Calu3 (cell line): ENCODE results near the gene CLDND2. TPM values are rescaled to one million over a fixed set of nuclear protein-coding genes. Genes with fewer than 3 reads are reported as not detected.

ENCODE experiments used
- BruUV-seq: library from RNA; stranded (reverse); fragments of 400-500 nt; replicated peaks from 2 replicates; lab custom pipeline; 2021; lab: Mats Ljungman, UMichigan
- CTCF ChIA-PET: fragments of 300-600 bp; sonication (Branson Sonifier 250); formaldehyde crosslinking; loops from one replicate; lab custom pipeline; 2022; ENCODE audit warnings: antibody characterized with exemption; lab: Charles Lee
- DNase-seq: peaks from one replicate; pipeline ENCODE4 v3.0.0; 2022
- H3K27ac Mint-ChIP-seq: one replicate; pipeline ENCODE4 v1.8.0; 2022; ENCODE audit warnings: mixed read lengths; ENCODE audit not compliant: unreplicated experiment
- H3K27me3 Mint-ChIP-seq: one replicate; pipeline ENCODE4 v1.8.0; 2022; ENCODE audit warnings: mixed read lengths; ENCODE audit not compliant: unreplicated experiment
- H3K36me3 Mint-ChIP-seq: one replicate; pipeline ENCODE4 v1.8.0; 2022; ENCODE audit warnings: mild to moderate bottlenecking, moderate library complexity, mixed read lengths; ENCODE audit not compliant: insufficient read depth, unreplicated experiment
- H3K4me1 Mint-ChIP-seq: one replicate; pipeline ENCODE4 v1.8.0; 2022; ENCODE audit warnings: mild to moderate bottlenecking, low read depth, mixed read lengths; ENCODE audit not compliant: unreplicated experiment
- H3K4me3 Mint-ChIP-seq: one replicate; pipeline ENCODE4 v1.8.0; 2022; ENCODE audit warnings: mild to moderate bottlenecking, low read depth, moderate library complexity, mixed read lengths; ENCODE audit not compliant: unreplicated experiment
- H3K9me3 Mint-ChIP-seq: one replicate; pipeline ENCODE4 v1.8.0; 2022; ENCODE audit warnings: low read depth, mixed read lengths; ENCODE audit not compliant: unreplicated experiment
- CTCF ChIP-seq: fragments of 200-600 bp; IDR thresholded peaks from one replicate; pipeline ENCODE4 v1.8.0; 2022; ENCODE audit warnings: antibody characterized with exemption; ENCODE audit not compliant: unreplicated experiment
- intact Hi-C: fragments of 100-400 bp; cut with micrococcal nuclease; formaldehyde crosslinking; loops from one replicate; pipeline ENCODE4 v1.10.0; 2022; ENCODE audit not compliant: unreplicated experiment
- total RNA-seq: library from RNA; stranded (reverse); gene quantifications from 2 replicates; pipeline ENCODE4 v1.2.3, GENCODE V29; 2022

CLDND2 gene
- total RNA-seq, 1 experiment from 2014 or later, result 1.2 TPM

DNA sequence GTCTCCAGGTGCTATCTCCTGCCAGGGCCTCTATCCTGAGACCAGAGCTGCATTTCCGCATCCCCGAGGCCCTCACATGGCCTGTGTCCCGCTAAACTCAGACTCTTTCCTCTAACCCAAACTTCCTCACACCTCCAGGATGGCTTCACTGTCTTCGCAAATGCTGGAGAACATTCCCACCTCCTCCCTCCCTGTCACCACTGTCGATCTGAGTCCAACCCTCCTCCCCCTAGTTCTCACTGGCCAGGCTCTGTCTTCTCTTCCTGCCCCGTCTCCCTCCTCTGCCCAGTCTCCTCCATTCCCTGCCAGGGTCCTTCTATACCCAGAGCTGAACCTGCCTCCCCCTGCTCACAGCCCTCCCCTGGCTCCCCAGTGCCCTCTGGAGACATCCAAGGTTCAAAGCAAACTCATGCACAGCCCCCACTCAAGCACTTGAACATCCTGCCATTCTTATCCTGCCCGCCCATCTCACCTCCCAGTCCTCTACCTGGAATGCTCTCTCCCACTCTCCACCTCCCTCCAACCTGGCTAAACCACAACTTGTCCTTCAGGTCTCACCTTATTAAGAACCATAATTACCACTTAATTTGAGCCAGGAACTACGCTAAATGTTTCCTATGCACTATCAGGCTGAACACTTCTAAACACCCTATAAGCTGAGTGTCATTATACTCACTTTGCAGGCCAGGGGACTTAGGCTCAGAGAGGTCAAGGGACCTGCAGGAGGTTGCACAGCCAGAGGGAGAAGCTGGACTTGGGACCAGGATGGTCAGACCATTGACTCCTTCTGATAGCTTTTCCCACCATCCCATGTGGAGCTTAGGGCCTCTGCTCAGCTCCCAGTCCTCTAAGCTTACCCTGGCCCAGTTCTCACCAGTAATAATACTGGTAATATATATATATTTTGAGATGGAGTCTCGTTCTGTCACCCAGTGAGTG lies 25.9 kb downstream of the CLDND2 start:
- Mint-ChIP-seq H3K4me3 (no peak overlapping the region), H3K36me3 (peaks cover 53% of the 10 kb centered on the region), H3K27ac (peak overlapping the region; percentile 33), H3K4me1 (peaks cover 44% of the 10 kb centered on the region), H3K27me3 (no peaks in the 10 kb centered on the region), H3K9me3 (no peaks in the 10 kb centered on the region)
- no peak for DNase-seq
- intact Hi-C loops, result no loop called here
- CTCF ChIA-PET, result interaction anchor here (1.3 to 2.1 kb wide), 3 partner anchors 21 to 64 kb away, joined by 5 to 8 read pairs (median 7); no protein-coding TSS in a partner anchor
- BruUV-seq, result no TSS peak
- no peak for TF ChIP-seq CTCF

- Mint-ChIP-seq H3K36me3 (peaks cover 45% of the 10 kb centered on the region), H3K4me1 (peaks cover 35% of the 10 kb centered on the region), H3K9me3 (no peaks in the 10 kb centered on the region), H3K4me3 (peak within 1 kb of the TSS; percentile 72), H3K27me3 (no peaks in the 10 kb centered on the region), H3K27ac (peak within 1 kb of the TSS; percentile 67)
- no TSS peak for BruUV-seq
- intact Hi-C loops, result no loop called here
- CTCF ChIA-PET, result interaction anchor here (1.1 to 2.1 kb wide), 4 partner anchors 21 to 97 kb away, joined by 3 to 8 read pairs (median 6); no protein-coding TSS in a partner anchor
- no peak for TF ChIP-seq CTCF
- DNase-seq, result peak; percentile 43
Measured at GRCh38 chr19:51341976-51342580, 26.7 kb downstream of the CLDND2 start, which contains the start of gene VSIG10L. Gene VSIG10L (minus strand): TSS chr19:51342139. CDS start chr19:51342124, 15 bp downstream.

GRCh38 chr19:51341066-51341465 lies 27.7 kb downstream of the CLDND2 start:
- Mint-ChIP-seq H3K4me1 (peaks cover 30% of the 10 kb centered on the region), H3K27ac (peak overlapping the region; percentile 67), H3K9me3 (no peaks in the 10 kb centered on the region), H3K4me3 (peak overlapping the region; percentile 72), H3K36me3 (peaks cover 36% of the 10 kb centered on the region), H3K27me3 (no peaks in the 10 kb centered on the region)
- CTCF ChIA-PET, result interaction anchor here (1.1 to 2.1 kb wide), 2 partner anchors 66 to 98 kb away, joined by 3 to 8 read pairs; no protein-coding TSS in a partner anchor
- intact Hi-C loops, result no loop called here
- DNase-seq, result no peak
- TF ChIP-seq CTCF, result no peak
- no TSS peak for BruUV-seq
